ENCODE results near the gene ZNF473. TPM values are rescaled to one million over a fixed set of nuclear protein-coding genes. Genes with fewer than 3 reads are reported as not detected.
"Not testable (repeated sequence)": the region's sequence is repeated elsewhere in the genome, so short reads cannot be mapped to it uniquely, and the experiment has no call there.

Gene ZNF473
- total and polyA plus RNA-seq, 2 of the 13 experiments (the other 11 are each of a cell fraction or from before 2014, with no cell fraction given), result 5.8 to 11.9 TPM

DNA sequence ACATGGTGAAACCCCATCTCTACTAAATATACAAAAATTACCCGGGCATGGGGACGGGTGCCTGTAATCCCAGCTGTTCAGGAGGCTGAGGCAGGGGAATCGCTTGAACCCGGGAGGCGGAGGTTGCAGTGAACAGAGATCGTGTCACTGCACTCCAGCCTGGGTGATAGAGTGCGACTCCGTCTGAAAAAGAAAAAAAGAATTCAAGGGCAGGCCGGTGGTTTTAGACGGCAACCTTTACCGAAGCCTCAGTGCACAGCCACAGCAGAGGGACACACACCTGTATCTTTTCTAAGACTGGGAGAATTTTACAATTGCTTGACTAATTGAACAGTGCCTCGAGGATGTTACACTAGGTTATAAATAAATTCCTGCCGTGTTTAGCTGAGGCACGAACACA lies 73.9 kb downstream of the ZNF473 start:
- intact Hi-C loops (cut with micrococcal nuclease; ENCODE audit: unreplicated experiment); H3K9ac ChIP-seq (ENCODE audit: insufficient read depth, low read depth, low read length); H3K27me3 ChIP-seq (ENCODE audit: control insufficient read depth in 1 of 2, insufficient read depth in 2 of 2, low read length in 2 of 2); ATAC-seq; H2AFZ ChIP-seq (ENCODE audit: low read length); FAIRE-seq; BruUV-seq (replicated peaks); in situ Hi-C loops (cut with HindIII; ENCODE audit: extremely low pct_ligation_motif_present, low pct_unique_long_range_greater_than_20kb); H4K20me1 ChIP-seq (ENCODE audit: insufficient read depth, low read length); H3K27ac ChIP-seq (ENCODE audit: extremely low read length, insufficient read depth, low read length); H3K79me2 ChIP-seq (ENCODE audit: insufficient read depth, low read length); POLR2A ChIA-PET; H3K9me3 ChIP-seq (ENCODE audit: low read length); CTCF ChIA-PET (ENCODE audit: low intra/inter-chr PET ratio, low total read pairs); DNase-seq (ENCODE audit: low spot score); H3K36me3 ChIP-seq (replicated peaks in 1 of 2; ENCODE audit: control insufficient read depth in 1 of 2, insufficient read depth in 2 of 2, low read length in 2 of 2); H3K4me1 ChIP-seq (ENCODE audit: insufficient read depth, low read length): not testable (repeated sequence)
- peak; percentile 75 for TF ChIP-seq ZNF777 (CRISPR knock-in tag; IDR thresholded peaks at IDR 0.05)
- WGBS (ENCODE audit: low lambda C conversion rate), result 44% methylated on average over 9 of the region's 14 CpGs
- H3K4me2 ChIP-seq (ENCODE audit: low read depth, low read length), result peak overlapping the region; percentile 58
- 0 out of 6 replicates have a peak overlapping the region, but pooled peaks of 1 of the 3 experiments have one; percentile 40 for H3K4me3 ChIP-seq (replicated peaks in 1 of 3; ENCODE audit: insufficient read depth in 1 of 3, low read depth in 2 of 3, low read length in 3 of 3)

DNA sequence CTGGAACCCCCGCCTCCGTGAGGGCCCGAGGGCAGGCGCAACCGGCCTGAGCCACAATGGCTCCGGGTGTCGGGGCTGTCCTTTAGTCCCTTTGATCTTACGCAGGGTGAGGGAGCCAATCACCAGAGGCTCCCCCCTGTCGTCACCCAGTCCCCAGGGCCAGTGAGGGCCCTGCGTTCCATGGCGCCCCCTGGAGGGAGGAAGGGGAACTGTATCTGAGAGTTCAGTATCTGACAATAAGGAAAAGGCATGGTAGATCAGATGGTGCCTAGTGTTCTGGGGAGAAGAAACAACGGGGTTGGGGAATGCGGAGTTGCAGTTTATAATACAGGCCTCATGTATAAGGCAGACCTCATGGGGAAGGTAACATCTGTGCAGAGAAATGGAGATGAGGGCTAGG lies 75.1 kb downstream of the ZNF473 start:
- H3K9me3 ChIP-seq (ENCODE audit: low read length); DNase-seq (ENCODE audit: low spot score); H3K9ac ChIP-seq (ENCODE audit: insufficient read depth, low read depth, low read length); H2AFZ ChIP-seq (ENCODE audit: low read length); H3K4me3 ChIP-seq (replicated peaks in 1 of 3; ENCODE audit: insufficient read depth in 1 of 3, low read depth in 2 of 3, low read length in 3 of 3); H3K4me1 ChIP-seq (ENCODE audit: insufficient read depth, low read length); H3K36me3 ChIP-seq (replicated peaks in 1 of 2; ENCODE audit: control insufficient read depth in 1 of 2, insufficient read depth in 2 of 2, low read length in 2 of 2); H4K20me1 ChIP-seq (ENCODE audit: insufficient read depth, low read length); FAIRE-seq; in situ Hi-C loops (cut with HindIII; ENCODE audit: extremely low pct_ligation_motif_present, low pct_unique_long_range_greater_than_20kb); intact Hi-C loops (cut with micrococcal nuclease; ENCODE audit: unreplicated experiment); H3K27me3 ChIP-seq (ENCODE audit: control insufficient read depth in 1 of 2, insufficient read depth in 2 of 2, low read length in 2 of 2); POLR2A ChIA-PET; BruUV-seq (replicated peaks); CTCF ChIA-PET (ENCODE audit: low intra/inter-chr PET ratio, low total read pairs); H3K4me2 ChIP-seq (ENCODE audit: low read depth, low read length); H3K27ac ChIP-seq (ENCODE audit: extremely low read length, insufficient read depth, low read length); H3K79me2 ChIP-seq (ENCODE audit: insufficient read depth, low read length); ATAC-seq: not testable (repeated sequence)
- WGBS (ENCODE audit: low lambda C conversion rate), result no CpG with 5 or more reads among the region's 13 CpGs

Other genes with a start within 250 kb of the ZNF473 start
- gene FUZ, start 212.7 kb upstream of the ZNF473 start, total RNA-seq (2016; rRNA removed; fragmentation: Illumina TruSeq; extraction: Trizol), result not detected in 2 replicates
- 0.07 and 0.08 TPM in 2 replicates for gene FUZ, start 212.7 kb upstream of the ZNF473 start, polyA plus RNA-seq (2011; rRNA removed)
- 11.1 and 11.3 TPM in 2 replicates for gene MED25, start 207.7 kb upstream of the ZNF473 start, total RNA-seq (2016; rRNA removed; fragmentation: Illumina TruSeq; extraction: Trizol)
- 13.3 and 15.1 TPM in 2 replicates for gene MED25, start 207.7 kb upstream of the ZNF473 start, polyA plus RNA-seq (2011; rRNA removed)
- 59.4 and 68.5 TPM in 2 replicates for gene PTOV1, start 174.8 kb upstream of the ZNF473 start, total RNA-seq (2016; rRNA removed; fragmentation: Illumina TruSeq; extraction: Trizol)
- gene PTOV1, start 174.8 kb upstream of the ZNF473 start, polyA plus RNA-seq (2011; rRNA removed), result 63.5 and 77.7 TPM in 2 replicates
- 12.5 and 27.1 TPM in 2 replicates for gene PNKP, start 158.4 kb upstream of the ZNF473 start, total RNA-seq (2016; rRNA removed; fragmentation: Illumina TruSeq; extraction: Trizol)
- 12.7 and 17.0 TPM in 2 replicates for gene PNKP, start 158.4 kb upstream of the ZNF473 start, polyA plus RNA-seq (2011; rRNA removed)
- 10.9 and 13.5 TPM in 2 replicates for gene AKT1S1, start 148.7 kb upstream of the ZNF473 start, total RNA-seq (2016; rRNA removed; fragmentation: Illumina TruSeq; extraction: Trizol)
- gene AKT1S1, start 148.7 kb upstream of the ZNF473 start, polyA plus RNA-seq (2011; rRNA removed), result 27.8 and 30.0 TPM in 2 replicates
- gene TBC1D17, start 148.3 kb upstream of the ZNF473 start, total RNA-seq (2016; rRNA removed; fragmentation: Illumina TruSeq; extraction: Trizol), result 3.6 and 9.7 TPM in 2 replicates
- 16.9 and 21.6 TPM in 2 replicates for gene TBC1D17, start 148.3 kb upstream of the ZNF473 start, polyA plus RNA-seq (2011; rRNA removed)
- gene IL4I1, start 129.1 kb upstream of the ZNF473 start, total RNA-seq (2016; rRNA removed; fragmentation: Illumina TruSeq; extraction: Trizol), result not detected in 2 replicates
- not detected in 2 replicates for gene IL4I1, start 129.1 kb upstream of the ZNF473 start, polyA plus RNA-seq (2011; rRNA removed)
- gene ATF5, start 96.8 kb upstream of the ZNF473 start, total RNA-seq (2016; rRNA removed; fragmentation: Illumina TruSeq; extraction: Trizol), result 9.7 and 10.3 TPM in 2 replicates
- 4.9 and 5.2 TPM in 2 replicates for gene ATF5, start 96.8 kb upstream of the ZNF473 start, polyA plus RNA-seq (2011; rRNA removed)
- gene NUP62, start 96.5 kb upstream of the ZNF473 start, total RNA-seq (2016; rRNA removed; fragmentation: Illumina TruSeq; extraction: Trizol), result 41.5 and 42.1 TPM in 2 replicates
- 15.4 and 16.5 TPM in 2 replicates for gene NUP62, start 96.5 kb upstream of the ZNF473 start, polyA plus RNA-seq (2011; rRNA removed)
- gene SIGLEC11, start 64.8 kb upstream of the ZNF473 start, total RNA-seq (2016; rRNA removed; fragmentation: Illumina TruSeq; extraction: Trizol), result not detected in 2 replicates
- gene SIGLEC11, start 64.8 kb upstream of the ZNF473 start, polyA plus RNA-seq (2011; rRNA removed), result not detected in 2 replicates
- 25.6 and 28.3 TPM in 2 replicates for gene VRK3, start 633 bp upstream of the ZNF473 start, total RNA-seq (2016; rRNA removed; fragmentation: Illumina TruSeq; extraction: Trizol)
- gene VRK3, start 633 bp upstream of the ZNF473 start, polyA plus RNA-seq (2011; rRNA removed), result 16.8 and 23.8 TPM in 2 replicates
- not detected in 2 replicates for gene IZUMO2, start 137.3 kb downstream of the ZNF473 start, total RNA-seq (2016; rRNA removed; fragmentation: Illumina TruSeq; extraction: Trizol)
- not detected in 2 replicates for gene IZUMO2, start 137.3 kb downstream of the ZNF473 start, polyA plus RNA-seq (2011; rRNA removed)
- gene MYH14, start 177.6 kb downstream of the ZNF473 start, total RNA-seq (2016; rRNA removed; fragmentation: Illumina TruSeq; extraction: Trizol), result 5.5 and 6.4 TPM in 2 replicates
- gene MYH14, start 177.6 kb downstream of the ZNF473 start, polyA plus RNA-seq (2011; rRNA removed), result 5.8 and 8.0 TPM in 2 replicates